SK-N-SH treated with all-trans-retinoic acid at 6 μM for 48 hours (cell line): Measurements from ENCODE around the gene S100PBP.
"Not testable (repeated sequence)": the region's sequence is repeated elsewhere in the genome, so short reads cannot be mapped to it uniquely, and the experiment has no call there.

Experiments
- ATAC-seq: fragments of 200-7000 bp; cut with Tn5 transposase; 3 replicates; pipeline ENCODE4 v1.9.1; 2020; ENCODE audit warnings: mild to moderate bottlenecking, moderate library complexity
- ARNTL ChIP-seq: fragments of 450-650 bp; formaldehyde crosslinking; IDR thresholded peaks from 2 replicates; pipeline ENCODE4 v1.5.0; 2020; ENCODE audit warnings: low read depth, mild to moderate bottlenecking, moderate library complexity, borderline replicate concordance
- BACH2 ChIP-seq: fragments of 250-450 bp; sonication (Bioruptor Pico); IDR thresholded peaks from 2 replicates; pipeline ENCODE4 v1.9.0; 2021; ENCODE audit warnings: mild to moderate bottlenecking, borderline replicate concordance
- CSDC2 ChIP-seq: fragments of 250-450 bp; sonication (Bioruptor Pico); IDR thresholded peaks from 2 replicates; pipeline ENCODE4 v1.5.0; 2020; ENCODE audit warnings: mild to moderate bottlenecking, moderate library complexity
- ESRRG ChIP-seq: fragments of 250-450 bp; sonication (Bioruptor Pico); IDR thresholded peaks from 2 replicates; pipeline ENCODE4 v1.6.1; 2021; ENCODE audit warnings: mild to moderate bottlenecking
- GLIS3 ChIP-seq: fragments of 250-450 bp; sonication (Bioruptor Pico); IDR thresholded peaks from 2 replicates; pipeline ENCODE4 v1.5.0; 2020; ENCODE audit warnings: mild to moderate bottlenecking, moderate library complexity
- ISL1 ChIP-seq: fragments of 250-450 bp; sonication (Bioruptor Pico); IDR thresholded peaks from 2 replicates; pipeline ENCODE4 v2.1.2; 2022; ENCODE audit warnings: mild to moderate bottlenecking, moderate library complexity
- PPARA ChIP-seq: fragments of 250-450 bp; sonication (Bioruptor Pico); IDR thresholded peaks from 2 replicates; pipeline ENCODE4 v1.5.0; 2020; ENCODE audit warnings: mild to moderate bottlenecking, borderline replicate concordance
- TOX ChIP-seq: fragments of 250-450 bp; sonication (Bioruptor Pico); IDR thresholded peaks from 2 replicates; pipeline ENCODE4 v1.8.0; 2021; ENCODE audit warnings: mild to moderate bottlenecking, moderate library complexity, borderline replicate concordance
- ZC3H10 ChIP-seq: fragments of 250-450 bp; sonication (Bioruptor Pico); IDR thresholded peaks from 2 replicates; pipeline ENCODE4 v1.5.1; 2021; ENCODE audit warnings: mild to moderate bottlenecking, moderate library complexity
- ZFP3 ChIP-seq: fragments of 250-450 bp; sonication (Bioruptor Pico); IDR thresholded peaks from 2 replicates; pipeline ENCODE4 v1.5.0; 2020; ENCODE audit warnings: mild to moderate bottlenecking, moderate library complexity
- ZFP30 ChIP-seq: fragments of 450-650 bp; formaldehyde crosslinking; IDR thresholded peaks from 2 replicates; pipeline ENCODE4 v1.5.0; 2022; ENCODE audit warnings: mild to moderate bottlenecking, moderate library complexity
- ZNF565 ChIP-seq: fragments of 450-650 bp; formaldehyde crosslinking; conservative IDR thresholded peaks from 2 replicates; pipeline ENCODE4 v1.5.0; 2020; ENCODE audit warnings: low read depth, mild to moderate bottlenecking, moderate library complexity
- ZNF70 ChIP-seq: fragments of 450-650 bp; formaldehyde crosslinking; IDR thresholded peaks from 2 replicates; pipeline ENCODE4 v1.5.0; 2020; ENCODE audit warnings: mild to moderate bottlenecking, moderate library complexity
- ZNF8 ChIP-seq: fragments of 450-650 bp; formaldehyde crosslinking; IDR thresholded peaks from 2 replicates; pipeline ENCODE4 v1.5.0; 2020; ENCODE audit warnings: mild to moderate bottlenecking, moderate library complexity
- TF ChIP-seq, protein P1 (sequence below): fragments of 250-450 bp; sonication (Bioruptor Pico); IDR thresholded peaks from 2 replicates; pipeline ENCODE4 v1.5.1; 2020; ENCODE audit warnings: low read depth, mild to moderate bottlenecking, moderate library complexity
- TF ChIP-seq, protein P2 (sequence below): fragments of 250-450 bp; sonication (Bioruptor Pico); IDR thresholded peaks from 2 replicates; pipeline ENCODE4 v1.8.0; 2021; ENCODE audit warnings: low read depth, mild to moderate bottlenecking, moderate library complexity, borderline replicate concordance
- TF ChIP-seq, protein P3 (sequence below): fragments of 250-450 bp; sonication (Bioruptor Pico); IDR thresholded peaks from 2 replicates; pipeline ENCODE4 v1.5.0; 2020; ENCODE audit warnings: mild to moderate bottlenecking, moderate library complexity
- TF ChIP-seq, protein P4 (sequence below): fragments of 250-450 bp; sonication (Bioruptor Pico); IDR thresholded peaks from 2 replicates; pipeline ENCODE4 v1.5.1; 2021; ENCODE audit warnings: mild to moderate bottlenecking, moderate library complexity

The S100PBP gene

DNA sequence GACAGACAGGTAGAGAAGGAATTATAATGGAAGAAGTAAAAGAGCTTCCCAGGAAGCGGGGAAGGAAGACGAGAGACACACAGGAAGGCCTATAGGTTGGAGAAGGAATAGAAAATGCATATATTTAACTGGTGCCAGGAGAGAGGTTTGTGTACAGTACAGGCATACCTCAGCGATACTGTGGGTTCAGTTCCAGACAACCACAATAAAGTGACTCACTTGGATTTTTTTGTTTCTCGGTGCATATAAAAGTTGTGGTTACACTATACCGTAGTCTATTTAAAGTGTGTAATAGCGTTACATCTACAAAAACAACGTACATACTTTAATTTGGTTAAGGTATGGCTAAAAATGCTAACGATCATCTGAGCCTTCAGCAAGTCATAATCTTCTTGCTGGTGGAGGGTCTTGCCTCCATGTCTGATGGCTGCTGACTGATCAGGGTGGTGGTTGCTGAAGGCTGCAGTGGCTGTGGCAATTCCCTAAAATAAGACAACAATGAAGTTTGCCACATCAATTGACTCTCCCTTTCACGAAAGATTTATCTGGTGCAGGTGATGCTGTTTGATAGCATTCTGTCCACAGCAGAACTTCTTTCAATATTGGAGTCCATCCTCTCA, 16.2 kb upstream of the S100PBP start:
- ATAC-seq, result no peak

DNA sequence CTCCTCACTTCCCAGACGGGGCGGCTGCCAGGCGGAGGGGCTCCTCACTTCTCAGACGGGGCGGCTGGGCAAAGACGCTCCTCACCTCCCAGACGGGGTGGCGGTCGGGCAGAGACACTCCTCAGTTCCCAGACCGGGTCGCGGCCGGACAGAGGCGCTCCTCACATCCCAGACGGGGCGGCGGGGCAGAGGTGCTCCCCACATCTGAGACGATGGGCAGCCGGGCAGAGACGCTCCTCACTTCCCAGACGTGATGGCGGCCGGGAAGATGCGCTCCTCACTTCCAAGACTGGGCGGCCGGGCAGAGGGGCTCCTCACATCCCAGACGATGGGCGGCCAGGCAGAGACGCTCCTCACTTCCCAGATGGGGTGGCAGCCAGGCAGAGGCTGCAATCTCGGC, 13.0 kb upstream of the S100PBP start:
- not testable (repeated sequence) for ATAC-seq

More for the DNA sequence above, 16.2 kb upstream of the S100PBP start:
- TF ChIP-seq ZNF565 (CRISPR knock-in tag) (no peak), ZFP30 (CRISPR knock-in tag) (no peak), BACH2 (no peak), ARNTL (CRISPR knock-in tag) (no peak), ZFP3 (no peak), ZC3H10 (CRISPR knock-in tag) (no peak), ESRRG (CRISPR knock-in tag) (no peak)
- TF ChIP-seq, protein P1, sequence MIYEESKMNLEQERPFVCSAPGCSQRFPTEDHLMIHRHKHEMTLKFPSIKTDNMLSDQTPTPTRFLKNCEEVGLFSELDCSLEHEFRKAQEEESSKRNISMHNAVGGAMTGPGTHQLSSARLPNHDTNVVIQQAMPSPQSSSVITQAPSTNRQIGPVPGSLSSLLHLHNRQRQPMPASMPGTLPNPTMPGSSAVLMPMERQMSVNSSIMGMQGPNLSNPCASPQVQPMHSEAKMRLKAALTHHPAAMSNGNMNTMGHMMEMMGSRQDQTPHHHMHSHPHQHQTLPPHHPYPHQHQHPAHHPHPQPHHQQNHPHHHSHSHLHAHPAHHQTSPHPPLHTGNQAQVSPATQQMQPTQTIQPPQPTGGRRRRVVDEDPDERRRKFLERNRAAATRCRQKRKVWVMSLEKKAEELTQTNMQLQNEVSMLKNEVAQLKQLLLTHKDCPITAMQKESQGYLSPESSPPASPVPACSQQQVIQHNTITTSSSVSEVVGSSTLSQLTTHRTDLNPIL (CRISPR knock-in tag), result no peak

DNA sequence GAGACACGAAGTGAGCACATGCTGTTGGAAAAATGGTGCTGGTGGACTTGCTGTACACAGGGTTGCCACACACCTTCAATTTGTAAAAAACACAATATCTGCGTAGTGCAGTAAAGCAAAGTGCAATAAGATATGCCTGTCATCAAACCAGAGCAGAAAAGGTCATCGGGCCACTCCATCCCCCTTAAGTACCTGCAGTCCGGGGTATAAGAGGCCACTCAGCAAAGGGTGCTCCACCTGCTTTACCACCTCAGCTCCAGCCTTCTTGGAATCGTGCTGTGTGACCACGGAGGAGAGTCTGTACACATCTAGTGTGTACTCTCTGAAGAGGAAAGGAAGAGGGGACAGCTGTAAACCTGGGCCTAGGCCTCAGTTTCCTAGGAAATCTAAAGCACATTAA, 11.2 kb upstream of the S100PBP start:
- TF ChIP-seq CSDC2 (CRISPR knock-in tag), result no peak
- no peak for TF ChIP-seq ZFP30 (CRISPR knock-in tag)
- TF ChIP-seq, protein P1 (CRISPR knock-in tag), result no peak
- TF ChIP-seq, protein P2, sequence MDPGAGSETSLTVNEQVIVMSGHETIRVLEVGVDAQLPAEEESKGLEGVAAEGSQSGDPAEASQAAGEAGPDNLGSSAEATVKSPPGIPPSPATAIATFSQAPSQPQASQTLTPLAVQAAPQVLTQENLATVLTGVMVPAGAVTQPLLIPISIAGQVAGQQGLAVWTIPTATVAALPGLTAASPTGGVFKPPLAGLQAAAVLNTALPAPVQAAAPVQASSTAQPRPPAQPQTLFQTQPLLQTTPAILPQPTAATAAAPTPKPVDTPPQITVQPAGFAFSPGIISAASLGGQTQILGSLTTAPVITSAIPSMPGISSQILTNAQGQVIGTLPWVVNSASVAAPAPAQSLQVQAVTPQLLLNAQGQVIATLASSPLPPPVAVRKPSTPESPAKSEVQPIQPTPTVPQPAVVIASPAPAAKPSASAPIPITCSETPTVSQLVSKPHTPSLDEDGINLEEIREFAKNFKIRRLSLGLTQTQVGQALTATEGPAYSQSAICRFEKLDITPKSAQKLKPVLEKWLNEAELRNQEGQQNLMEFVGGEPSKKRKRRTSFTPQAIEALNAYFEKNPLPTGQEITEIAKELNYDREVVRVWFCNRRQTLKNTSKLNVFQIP (CRISPR knock-in tag), result no peak
- ATAC-seq, result no peak

DNA sequence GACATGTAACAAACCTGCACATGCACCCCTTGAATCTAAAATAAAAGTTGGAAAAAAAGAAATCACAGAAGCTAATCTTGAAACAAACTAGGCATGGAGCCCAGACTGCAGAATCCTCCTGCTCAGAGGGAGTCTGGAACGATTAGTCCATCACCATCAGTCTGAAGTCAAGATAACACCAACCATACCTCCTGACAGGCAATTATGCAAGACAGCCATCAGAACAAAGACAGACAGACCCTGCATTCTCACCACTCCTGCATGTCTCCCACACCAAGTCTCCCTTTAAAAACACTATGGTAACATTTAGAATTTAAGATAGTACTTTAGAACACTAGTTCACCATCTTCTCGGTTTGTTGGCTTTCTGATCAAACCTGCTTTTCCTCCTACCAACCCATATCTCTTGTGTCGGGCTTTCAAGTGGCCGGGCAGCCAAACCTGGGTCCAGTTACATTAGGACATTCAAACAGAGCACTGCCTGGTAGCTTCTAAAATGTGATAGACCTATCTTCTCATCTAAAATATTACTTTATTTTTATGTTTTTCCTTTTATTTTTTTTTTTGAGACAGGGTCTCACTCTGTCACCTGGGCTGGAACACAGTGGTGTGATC, 10.4 kb upstream of the S100PBP start:
- no peak for ATAC-seq
- TF ChIP-seq ARNTL (CRISPR knock-in tag), result no peak
- TF ChIP-seq, protein P3, sequence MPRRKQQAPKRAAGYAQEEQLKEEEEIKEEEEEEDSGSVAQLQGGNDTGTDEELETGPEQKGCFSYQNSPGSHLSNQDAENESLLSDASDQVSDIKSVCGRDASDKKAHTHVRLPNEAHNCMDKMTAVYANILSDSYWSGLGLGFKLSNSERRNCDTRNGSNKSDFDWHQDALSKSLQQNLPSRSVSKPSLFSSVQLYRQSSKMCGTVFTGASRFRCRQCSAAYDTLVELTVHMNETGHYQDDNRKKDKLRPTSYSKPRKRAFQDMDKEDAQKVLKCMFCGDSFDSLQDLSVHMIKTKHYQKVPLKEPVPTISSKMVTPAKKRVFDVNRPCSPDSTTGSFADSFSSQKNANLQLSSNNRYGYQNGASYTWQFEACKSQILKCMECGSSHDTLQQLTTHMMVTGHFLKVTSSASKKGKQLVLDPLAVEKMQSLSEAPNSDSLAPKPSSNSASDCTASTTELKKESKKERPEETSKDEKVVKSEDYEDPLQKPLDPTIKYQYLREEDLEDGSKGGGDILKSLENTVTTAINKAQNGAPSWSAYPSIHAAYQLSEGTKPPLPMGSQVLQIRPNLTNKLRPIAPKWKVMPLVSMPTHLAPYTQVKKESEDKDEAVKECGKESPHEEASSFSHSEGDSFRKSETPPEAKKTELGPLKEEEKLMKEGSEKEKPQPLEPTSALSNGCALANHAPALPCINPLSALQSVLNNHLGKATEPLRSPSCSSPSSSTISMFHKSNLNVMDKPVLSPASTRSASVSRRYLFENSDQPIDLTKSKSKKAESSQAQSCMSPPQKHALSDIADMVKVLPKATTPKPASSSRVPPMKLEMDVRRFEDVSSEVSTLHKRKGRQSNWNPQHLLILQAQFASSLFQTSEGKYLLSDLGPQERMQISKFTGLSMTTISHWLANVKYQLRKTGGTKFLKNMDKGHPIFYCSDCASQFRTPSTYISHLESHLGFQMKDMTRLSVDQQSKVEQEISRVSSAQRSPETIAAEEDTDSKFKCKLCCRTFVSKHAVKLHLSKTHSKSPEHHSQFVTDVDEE (CRISPR knock-in tag), result peak; percentile 69; the same call in 1 of the 2 replicates
- TF ChIP-seq GLIS3 (CRISPR knock-in tag), result no peak
- TF ChIP-seq ZNF565 (CRISPR knock-in tag), result no peak
- TF ChIP-seq ISL1, result peak; percentile 36; the same call in 1 of the 2 replicates
- TF ChIP-seq ZNF70, result no peak

DNA sequence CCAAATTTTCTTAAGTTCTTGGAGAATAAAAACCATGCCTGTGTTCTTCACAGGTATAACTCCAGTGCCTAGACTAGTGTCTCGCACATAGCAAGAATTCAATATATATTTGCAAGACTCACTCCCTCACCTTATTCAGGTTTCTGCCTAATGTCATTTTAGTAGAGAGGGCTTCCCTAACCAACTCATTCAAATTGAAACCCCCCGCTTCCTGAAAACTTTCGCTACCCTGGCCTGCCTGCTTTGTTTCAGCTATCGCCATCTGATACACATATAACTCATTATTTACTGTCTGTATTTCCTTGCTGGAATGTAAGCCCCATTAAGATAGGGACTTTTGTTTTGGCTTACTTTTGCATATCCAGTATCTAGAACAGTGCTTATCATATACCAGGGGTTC, 8.9 kb upstream of the S100PBP start:
- no peak for ATAC-seq
- TF ChIP-seq ZNF565 (CRISPR knock-in tag), result no peak
- TF ChIP-seq, protein P2 (CRISPR knock-in tag), result no peak
- no peak for TF ChIP-seq ZNF8 (CRISPR knock-in tag)
- no peak for TF ChIP-seq CSDC2 (CRISPR knock-in tag)
- TF ChIP-seq, protein P3 (CRISPR knock-in tag), result no peak
- TF ChIP-seq, protein P4, sequence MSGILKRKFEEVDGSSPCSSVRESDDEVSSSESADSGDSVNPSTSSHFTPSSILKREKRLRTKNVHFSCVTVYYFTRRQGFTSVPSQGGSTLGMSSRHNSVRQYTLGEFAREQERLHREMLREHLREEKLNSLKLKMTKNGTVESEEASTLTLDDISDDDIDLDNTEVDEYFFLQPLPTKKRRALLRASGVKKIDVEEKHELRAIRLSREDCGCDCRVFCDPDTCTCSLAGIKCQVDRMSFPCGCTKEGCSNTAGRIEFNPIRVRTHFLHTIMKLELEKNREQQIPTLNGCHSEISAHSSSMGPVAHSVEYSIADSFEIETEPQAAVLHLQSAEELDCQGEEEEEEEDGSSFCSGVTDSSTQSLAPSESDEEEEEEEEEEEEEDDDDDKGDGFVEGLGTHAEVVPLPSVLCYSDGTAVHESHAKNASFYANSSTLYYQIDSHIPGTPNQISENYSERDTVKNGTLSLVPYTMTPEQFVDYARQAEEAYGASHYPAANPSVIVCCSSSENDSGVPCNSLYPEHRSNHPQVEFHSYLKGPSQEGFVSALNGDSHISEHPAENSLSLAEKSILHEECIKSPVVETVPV (CRISPR knock-in tag), result no peak
- TF ChIP-seq ISL1, result no peak
- no peak for TF ChIP-seq BACH2
- TF ChIP-seq ESRRG (CRISPR knock-in tag), result no peak
- TF ChIP-seq ZFP3, result no peak
- no peak for TF ChIP-seq GLIS3 (CRISPR knock-in tag)
- TF ChIP-seq PPARA (CRISPR knock-in tag), result no peak
- TF ChIP-seq TOX (CRISPR knock-in tag), result no peak
- no peak for TF ChIP-seq ZC3H10 (CRISPR knock-in tag)
- no peak for TF ChIP-seq ZFP30 (CRISPR knock-in tag)
- no peak for TF ChIP-seq ZNF70
